ENCODE measurements around the gene TSHZ2. TPM values are rescaled to one million over a fixed set of nuclear protein-coding genes. Genes with fewer than 3 reads are reported as not detected.

TSHZ2 gene
- total and polyA plus RNA-seq, 2 donors (not counting 3 experiments of a cell fraction or from before 2014, with no cell fraction given) = not detected

DNA sequence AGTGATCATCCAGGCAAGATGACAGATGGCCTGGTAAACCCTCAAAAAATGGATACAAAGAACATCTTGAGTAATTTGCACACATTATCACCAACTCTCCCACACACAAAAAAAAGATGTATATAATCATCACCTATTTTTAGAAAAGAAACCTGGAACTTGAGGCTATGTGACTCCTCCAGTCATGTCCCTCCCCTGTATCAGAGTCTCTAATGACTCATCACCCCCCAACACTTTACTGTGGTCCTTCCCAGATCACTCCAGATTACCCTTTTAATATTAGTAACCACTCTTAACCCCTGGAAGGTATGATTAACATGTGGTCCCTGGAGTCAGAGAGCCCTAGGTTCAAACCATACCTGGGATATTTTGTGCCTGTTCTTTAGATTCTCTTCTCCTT lies 476.7 kb downstream of the TSHZ2 start:
- POLR2A ChIA-PET = no interaction called here
- no peaks in the 10 kb centered on the region for H3K9me1 ChIP-seq (replicated peaks; ENCODE audit: control insufficient read depth, extremely low read depth, insufficient read depth, low read length)
- no peak for FAIRE-seq
- TF ChIP-seq GATA2 (IDR thresholded peaks at IDR 0.05; ENCODE audit: insufficient read depth, insufficient read length, low read depth, low read length) = no peak
- TF ChIP-seq FOS (IDR thresholded peaks at IDR 0.05; ENCODE audit: borderline replicate concordance, insufficient read depth, low read length) = no peak
- TF ChIP-seq EZH2 (IDR thresholded peaks at IDR 0.05; ENCODE audit: borderline replicate concordance, low read depth, low read length, severe bottlenecking) = no peak
- TF ChIP-seq, protein P1, sequence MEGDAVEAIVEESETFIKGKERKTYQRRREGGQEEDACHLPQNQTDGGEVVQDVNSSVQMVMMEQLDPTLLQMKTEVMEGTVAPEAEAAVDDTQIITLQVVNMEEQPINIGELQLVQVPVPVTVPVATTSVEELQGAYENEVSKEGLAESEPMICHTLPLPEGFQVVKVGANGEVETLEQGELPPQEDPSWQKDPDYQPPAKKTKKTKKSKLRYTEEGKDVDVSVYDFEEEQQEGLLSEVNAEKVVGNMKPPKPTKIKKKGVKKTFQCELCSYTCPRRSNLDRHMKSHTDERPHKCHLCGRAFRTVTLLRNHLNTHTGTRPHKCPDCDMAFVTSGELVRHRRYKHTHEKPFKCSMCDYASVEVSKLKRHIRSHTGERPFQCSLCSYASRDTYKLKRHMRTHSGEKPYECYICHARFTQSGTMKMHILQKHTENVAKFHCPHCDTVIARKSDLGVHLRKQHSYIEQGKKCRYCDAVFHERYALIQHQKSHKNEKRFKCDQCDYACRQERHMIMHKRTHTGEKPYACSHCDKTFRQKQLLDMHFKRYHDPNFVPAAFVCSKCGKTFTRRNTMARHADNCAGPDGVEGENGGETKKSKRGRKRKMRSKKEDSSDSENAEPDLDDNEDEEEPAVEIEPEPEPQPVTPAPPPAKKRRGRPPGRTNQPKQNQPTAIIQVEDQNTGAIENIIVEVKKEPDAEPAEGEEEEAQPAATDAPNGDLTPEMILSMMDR (IDR thresholded peaks at IDR 0.05; ENCODE audit: extremely low read depth in 1 of 2, insufficient read depth in 1 of 2, low read depth in 1 of 2, low read length in 2 of 2) = no peak
- TF ChIP-seq, protein P2, sequence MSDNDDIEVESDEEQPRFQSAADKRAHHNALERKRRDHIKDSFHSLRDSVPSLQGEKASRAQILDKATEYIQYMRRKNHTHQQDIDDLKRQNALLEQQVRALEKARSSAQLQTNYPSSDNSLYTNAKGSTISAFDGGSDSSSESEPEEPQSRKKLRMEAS (IDR thresholded peaks at IDR 0.05; ENCODE audit: insufficient read depth, insufficient read length) = no peak
- TF ChIP-seq POLR2AphosphoS5 (IDR thresholded peaks at IDR 0.05; ENCODE audit: insufficient read depth, low read depth, low read length) = no peak
- TF ChIP-seq JUN (IDR thresholded peaks at IDR 0.05; ENCODE audit: borderline replicate concordance, insufficient read depth, insufficient read length, low read depth) = no peak
- dilution Hi-C loops (cut with MboI; ENCODE audit: extremely low pct_ligation_motif_present, low sequenced_read_pairs) = no loop called here
- no peaks in the 10 kb centered on the region for H4K20me1 ChIP-seq (replicated peaks; ENCODE audit: control insufficient read depth, extremely low read depth, insufficient read depth, low read length)
- no peak for DNase-seq (ENCODE audit: low read depth, low spot score)
- H3K4me1 ChIP-seq (ENCODE audit: control insufficient read depth, extremely low read depth, insufficient read depth, low read length) = no peaks in the 10 kb centered on the region
- CTCF ChIA-PET = no interaction called here
- no peak overlapping the region for H2AFZ ChIP-seq (ENCODE audit: low read depth, low read length)
- no peaks in the 10 kb centered on the region for H3K36me3 ChIP-seq (ENCODE audit: control insufficient read depth in 2 of 2, extremely low read depth in 1 of 2, insufficient read depth in 2 of 2, low read length in 2 of 2)
- no peaks in the 10 kb centered on the region for H3K9me3 ChIP-seq (replicated peaks; ENCODE audit: control insufficient read depth, insufficient read depth, low read length)
- no peaks in the 10 kb centered on the region for H3K27me3 ChIP-seq (ENCODE audit: control insufficient read depth in 2 of 2, insufficient read depth in 2 of 2, low read length in 2 of 2)
- H3K9ac ChIP-seq (replicated peaks; ENCODE audit: extremely low read depth, insufficient read depth, low read length) = no peak overlapping the region
- no peak overlapping the region for H3K4me3 ChIP-seq (replicated peaks in 1 of 3; ENCODE audit: insufficient read depth in 1 of 3, low read depth in 1 of 3, low read length in 3 of 3)
- no peaks in the 10 kb centered on the region for H3K79me2 ChIP-seq (ENCODE audit: control insufficient read depth, insufficient read depth, low read length)
- intact Hi-C loops (cut with micrococcal nuclease) = no loop called here
- no TSS peak for BruUV-seq (replicated peaks)
- H3K4me2 ChIP-seq (ENCODE audit: insufficient read depth, low read length) = no peak overlapping the region
- no peak overlapping the region for H3K27ac ChIP-seq (ENCODE audit: insufficient read depth, low read depth, low read length)
